ENCODE results near the gene UTP25.

Gene UTP25

GRCh38 chr1:209805875-209806760 lies 21.7 kb upstream of the UTP25 start, which contains the start of gene IRF6:
Gene IRF6 (minus strand): TSS chr1:209806142. CDS start chr1:209801413, 4,729 bp downstream.
- DNase-seq (ENCODE audit: insufficient read length, low spot score): peak; percentile 54
- peak; percentile 4 for FAIRE-seq

- no peak for FAIRE-seq
- DNase-seq (ENCODE audit: insufficient read length, low spot score): no peak
These were observed 20.3 kb upstream of the UTP25 start for GRCh38 chr1:209807509-209807908.

DNA sequence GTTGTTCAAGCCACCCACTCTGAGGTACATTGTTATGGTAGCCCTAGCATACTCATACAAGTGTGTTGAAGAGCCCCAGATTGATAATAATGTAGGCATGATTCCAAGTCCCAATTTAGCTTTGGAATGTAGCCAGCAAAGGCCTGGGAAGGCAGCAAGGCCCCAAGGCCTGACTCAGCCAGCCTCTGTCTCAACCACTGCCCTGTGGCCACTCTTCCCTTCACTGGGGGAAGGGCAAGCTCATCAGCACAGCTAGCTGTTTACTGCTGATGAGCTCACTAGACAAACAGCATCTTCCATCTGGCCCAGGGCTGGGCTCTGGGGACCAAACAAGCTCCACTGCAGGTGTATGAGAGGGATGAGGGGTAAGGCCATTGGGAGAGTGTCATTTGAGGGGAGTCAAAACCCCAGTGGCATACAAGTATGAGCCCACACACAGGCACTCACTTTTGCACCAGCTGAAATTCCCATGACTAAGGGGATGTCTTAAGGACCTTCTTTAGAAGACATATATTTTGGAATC lies 19.7 kb upstream of the UTP25 start:
- FAIRE-seq (no peak), DNase-seq (ENCODE audit: insufficient read length, low spot score) (no peak)

- FAIRE-seq (no peak), DNase-seq (ENCODE audit: insufficient read length, low spot score) (no peak)
These were observed 18.2 kb upstream of the UTP25 start for GRCh38 chr1:209809611-209810010.

DNA sequence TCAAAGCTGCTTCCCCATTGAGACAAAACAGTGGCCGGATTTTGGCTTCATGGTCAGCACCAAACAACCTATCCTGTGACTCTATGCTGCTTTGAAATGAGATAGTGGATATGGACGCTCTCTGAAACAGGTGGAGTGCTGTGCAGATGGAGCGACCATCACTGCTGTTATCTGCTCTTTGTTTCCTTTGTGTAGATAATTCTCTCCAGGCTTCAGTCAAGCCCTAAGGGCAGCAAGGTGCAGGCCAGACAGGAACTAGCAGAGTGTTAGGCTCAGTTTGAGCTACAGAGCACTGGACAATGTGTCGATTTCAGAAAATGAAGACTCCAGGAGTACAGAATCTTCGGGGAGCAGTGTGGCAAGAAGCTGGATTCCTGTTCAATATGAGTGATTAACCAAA lies 17.0 kb upstream of the UTP25 start:
- FAIRE-seq (no peak), DNase-seq (ENCODE audit: insufficient read length, low spot score) (no peak)

DNA sequence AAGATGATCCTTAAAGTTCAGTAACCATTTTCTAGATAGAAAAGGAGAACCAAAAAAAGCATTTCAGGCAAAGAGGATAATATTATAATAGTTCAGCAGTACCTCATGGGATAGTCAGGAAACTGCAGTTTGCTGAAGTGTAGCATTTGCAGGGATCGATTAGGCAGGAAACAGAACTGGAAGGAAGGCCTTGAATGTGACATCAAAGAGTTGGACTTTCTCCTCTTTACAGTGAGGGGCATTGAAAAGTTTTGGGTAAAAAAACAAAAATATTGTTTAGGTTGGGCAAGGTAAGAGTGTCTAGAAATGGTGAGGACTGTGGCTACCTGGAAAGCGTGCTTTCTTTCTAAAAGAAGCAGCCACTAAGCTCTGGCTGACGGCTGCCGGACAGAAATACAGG lies 13.9 kb upstream of the UTP25 start:
- no peak for FAIRE-seq

GRCh38 chr1:209815490-209815889 lies 12.3 kb upstream of the UTP25 start:
- DNase-seq (ENCODE audit: insufficient read length, low spot score) (no peak), FAIRE-seq (no peak)

More for the DNA sequence above, 13.9 kb upstream of the UTP25 start:
- no peak for DNase-seq (ENCODE audit: insufficient read length, low spot score)

GRCh38 chr1:209815931-209816341 lies 11.8 kb upstream of the UTP25 start:
- DNase-seq (ENCODE audit: insufficient read length, low spot score): no peak
- FAIRE-seq: no peak

DNA sequence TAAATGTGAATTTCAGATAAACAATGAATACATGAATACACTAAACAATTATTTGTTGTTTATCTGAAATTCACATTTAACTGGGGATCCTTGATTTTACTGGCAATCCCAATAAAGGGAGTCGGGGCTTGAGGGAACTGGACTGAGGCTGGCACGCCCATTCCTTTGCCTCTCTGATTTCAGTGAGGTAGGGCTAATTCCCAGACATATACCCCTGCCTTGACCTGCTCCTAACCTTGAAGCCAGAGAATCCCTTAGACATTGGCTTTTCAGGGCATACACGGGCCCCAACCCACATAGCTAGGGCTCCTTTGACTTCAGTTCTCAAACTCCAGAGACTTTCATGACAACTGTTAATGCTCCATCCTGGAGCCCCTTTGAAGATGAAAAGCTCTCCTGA lies 10.8 kb upstream of the UTP25 start:
- FAIRE-seq: no peak
- DNase-seq (ENCODE audit: insufficient read length, low spot score): no peak

GRCh38 chr1:209817691-209818090 lies 10.1 kb upstream of the UTP25 start:
- DNase-seq (ENCODE audit: insufficient read length, low spot score): no peak
- no peak for FAIRE-seq

- no peak for DNase-seq (ENCODE audit: insufficient read length, low spot score)
- no peak for FAIRE-seq
These were observed 8.7 kb upstream of the UTP25 start for GRCh38 chr1:209819058-209819457.

DNA sequence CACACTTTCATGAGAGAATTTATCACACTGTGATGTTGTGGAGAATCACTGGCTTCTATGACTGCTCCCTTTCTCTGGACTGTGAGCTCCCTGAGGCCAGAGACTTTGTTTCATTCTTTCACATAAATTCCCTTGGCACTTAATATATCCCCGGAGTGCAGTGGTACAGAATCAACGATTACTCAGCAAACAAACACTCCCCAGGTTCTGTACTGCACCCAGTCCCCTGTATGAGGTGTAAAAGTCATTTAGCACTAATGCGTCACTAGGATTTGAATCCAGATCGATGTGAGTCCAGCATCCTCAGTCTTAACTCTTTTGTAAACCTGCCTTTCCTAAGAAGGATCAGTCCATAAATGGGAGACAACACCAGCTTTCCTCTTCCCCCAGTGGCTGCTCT lies 6.8 kb upstream of the UTP25 start:
- no peak for DNase-seq (ENCODE audit: insufficient read length, low spot score)
- no peak for FAIRE-seq

DNA sequence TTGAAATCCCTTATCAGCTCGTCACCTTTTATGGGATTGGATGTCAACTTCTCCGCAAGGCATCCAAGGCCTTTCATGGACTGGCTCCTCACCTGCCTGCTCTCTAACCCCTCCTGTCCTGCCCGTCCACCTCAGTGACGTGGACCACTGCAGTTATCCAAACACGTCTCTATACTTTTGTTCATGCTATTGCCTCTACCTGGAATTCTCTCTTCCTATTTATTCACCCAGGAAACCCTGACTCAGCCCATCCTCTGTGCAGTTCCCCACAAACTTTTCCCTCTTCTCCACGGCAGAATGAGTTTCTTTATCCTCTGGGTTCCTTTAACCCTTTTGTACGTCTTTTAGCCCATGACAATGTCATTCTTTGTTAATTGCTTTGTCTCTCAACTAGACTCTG lies 5.1 kb upstream of the UTP25 start:
- FAIRE-seq (no peak), DNase-seq (ENCODE audit: insufficient read length, low spot score) (no peak)

DNA sequence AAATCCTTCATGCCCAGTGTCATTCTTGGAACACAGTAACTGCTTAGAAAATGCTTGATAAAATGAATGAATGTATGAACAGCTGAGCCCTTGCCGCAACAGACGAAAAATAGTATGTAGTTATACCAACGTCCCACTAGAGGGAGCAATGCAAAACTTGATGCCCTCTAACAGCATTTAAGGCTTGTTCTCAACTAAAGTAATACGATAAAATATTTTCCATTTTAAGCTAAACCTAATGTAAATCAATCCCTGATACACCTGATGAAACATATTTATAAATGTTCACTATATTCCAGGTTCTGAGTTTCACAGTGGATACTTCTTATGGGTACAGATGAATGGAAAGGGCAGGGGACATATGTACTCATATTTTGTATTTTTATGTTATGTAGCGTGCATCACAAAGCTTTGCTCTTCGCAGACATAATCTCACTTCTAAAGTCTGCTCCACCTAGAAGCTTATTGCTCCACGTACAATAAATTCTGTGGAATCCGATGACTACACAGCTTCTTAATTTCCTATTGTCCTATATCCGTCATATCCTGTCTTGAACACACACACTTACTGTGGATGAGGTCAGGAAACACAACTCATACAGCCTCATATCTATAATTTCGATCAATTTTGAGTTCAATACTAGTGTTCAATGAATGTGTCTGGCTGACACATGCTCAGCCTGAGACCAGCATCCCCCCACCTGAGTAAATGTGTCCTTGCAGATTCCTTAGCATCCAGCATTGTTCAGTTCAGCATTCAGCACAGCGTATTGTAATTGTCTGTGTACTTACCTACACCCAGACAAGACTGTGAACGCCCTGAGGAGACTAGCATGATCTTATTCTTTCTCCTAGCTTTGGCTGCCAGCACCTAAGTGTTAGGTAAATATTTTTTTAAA lies 4.4 kb upstream of the UTP25 start:
- FAIRE-seq: peak; percentile 59
- no peak for DNase-seq (ENCODE audit: insufficient read length, low spot score)

- no peak for FAIRE-seq
These were observed 2.0 kb upstream of the UTP25 start for GRCh38 chr1:209825591-209826434.

DNA sequence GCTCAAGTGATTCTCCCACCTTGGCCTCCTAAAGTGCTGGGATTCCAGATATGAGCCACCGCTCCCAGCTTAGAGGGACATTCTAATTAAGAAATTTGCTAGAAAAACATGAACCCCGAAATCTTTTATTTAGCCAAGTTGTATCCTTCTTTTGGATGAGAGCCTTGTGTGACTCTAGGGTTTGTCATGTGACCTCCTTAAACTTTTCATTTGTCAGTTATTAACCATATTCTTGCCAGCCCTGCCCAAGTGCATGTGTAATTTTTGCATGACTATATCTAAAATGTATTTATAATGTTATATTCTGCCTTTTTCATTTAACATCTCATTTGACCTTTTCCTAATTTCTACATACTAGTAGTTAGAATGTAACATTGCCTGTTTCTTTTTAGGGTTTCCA lies 1.9 kb downstream of the UTP25 start:
- no peak for DNase-seq (ENCODE audit: insufficient read length, low spot score)
- FAIRE-seq: no peak

More at GRCh38 chr1:209825591-209826434, 2.0 kb upstream of the UTP25 start:
- DNase-seq (ENCODE audit: insufficient read length, low spot score): no peak

- no peak for FAIRE-seq
These were observed 3.0 kb downstream of the UTP25 start for GRCh38 chr1:209830722-209831121.

DNA sequence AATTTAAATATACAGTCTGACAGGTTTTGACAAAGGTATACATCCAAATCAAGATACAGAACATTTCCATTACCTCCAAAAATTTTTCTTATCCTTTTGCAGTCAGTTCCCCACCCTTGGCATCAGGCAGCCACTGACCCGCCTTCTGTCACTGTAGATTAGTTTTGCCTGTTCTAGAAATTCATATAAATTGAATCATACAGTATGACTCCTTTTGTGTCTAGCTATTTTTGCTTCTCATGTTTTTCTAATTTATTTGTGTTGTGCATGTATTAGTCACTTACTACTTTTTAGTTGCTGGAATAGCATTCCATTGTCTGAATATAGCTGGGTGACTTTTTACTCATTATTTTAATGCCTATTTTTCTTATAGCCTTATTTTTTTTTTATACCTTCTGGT lies 3.8 kb downstream of the UTP25 start:
- FAIRE-seq (no peak), DNase-seq (ENCODE audit: insufficient read length, low spot score) (no peak)

More at GRCh38 chr1:209830722-209831121, 3.0 kb downstream of the UTP25 start:
- no peak for DNase-seq (ENCODE audit: insufficient read length, low spot score)

GRCh38 chr1:209835782-209836298 lies 8.1 kb downstream of the UTP25 start:
- FAIRE-seq (no peak), DNase-seq (ENCODE audit: insufficient read length, low spot score) (no peak)

DNA sequence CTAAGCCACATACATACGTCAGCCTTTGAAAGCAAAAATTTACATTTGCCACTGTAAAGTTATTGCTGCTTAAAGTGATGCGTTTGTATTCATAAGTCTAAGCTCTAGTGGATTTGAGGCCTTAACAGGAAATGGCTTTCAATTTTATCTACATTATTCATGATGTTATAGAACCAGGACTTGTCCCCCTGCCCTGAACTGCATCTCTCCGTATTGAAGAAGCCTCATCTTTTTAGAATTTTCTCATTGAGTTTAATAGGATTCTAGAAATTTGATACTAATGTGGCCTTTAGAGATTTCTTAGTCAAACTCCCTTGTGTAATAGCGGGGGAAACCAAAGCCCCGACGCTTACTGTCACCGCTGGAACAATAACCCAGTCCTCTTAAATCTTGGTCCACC lies 9.9 kb downstream of the UTP25 start:
- no peak for DNase-seq (ENCODE audit: insufficient read length, low spot score)
- FAIRE-seq: no peak
